Measurements from ENCODE around the gene NEUROG1. TPM values are rescaled to one million over a fixed set of nuclear protein-coding genes. Genes with fewer than 3 reads are reported as not detected.

Gene NEUROG1
- total RNA-seq, 4 donors from 2014 or later, result not detected

DNA sequence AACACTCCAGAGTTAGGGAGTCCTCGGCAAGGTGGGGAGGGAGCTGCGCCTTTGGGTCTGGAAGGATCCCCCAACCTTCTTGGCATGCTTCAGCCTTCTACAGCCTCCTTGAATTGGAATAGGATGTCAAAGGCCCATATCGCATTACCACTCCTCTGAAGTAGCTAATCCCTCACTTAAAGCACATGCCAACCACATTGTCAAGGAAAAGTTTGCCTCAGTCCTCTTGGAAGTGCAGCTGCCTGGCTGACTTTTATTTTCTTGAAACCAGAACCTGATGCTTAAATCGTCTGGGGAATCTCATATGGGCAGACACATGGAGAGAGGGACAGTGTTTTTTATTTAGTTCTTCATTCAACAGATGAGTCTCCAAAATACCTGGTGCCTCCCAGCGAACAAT lies 28.6 kb upstream of the NEUROG1 start:
- TF ChIP-seq, protein P1, sequence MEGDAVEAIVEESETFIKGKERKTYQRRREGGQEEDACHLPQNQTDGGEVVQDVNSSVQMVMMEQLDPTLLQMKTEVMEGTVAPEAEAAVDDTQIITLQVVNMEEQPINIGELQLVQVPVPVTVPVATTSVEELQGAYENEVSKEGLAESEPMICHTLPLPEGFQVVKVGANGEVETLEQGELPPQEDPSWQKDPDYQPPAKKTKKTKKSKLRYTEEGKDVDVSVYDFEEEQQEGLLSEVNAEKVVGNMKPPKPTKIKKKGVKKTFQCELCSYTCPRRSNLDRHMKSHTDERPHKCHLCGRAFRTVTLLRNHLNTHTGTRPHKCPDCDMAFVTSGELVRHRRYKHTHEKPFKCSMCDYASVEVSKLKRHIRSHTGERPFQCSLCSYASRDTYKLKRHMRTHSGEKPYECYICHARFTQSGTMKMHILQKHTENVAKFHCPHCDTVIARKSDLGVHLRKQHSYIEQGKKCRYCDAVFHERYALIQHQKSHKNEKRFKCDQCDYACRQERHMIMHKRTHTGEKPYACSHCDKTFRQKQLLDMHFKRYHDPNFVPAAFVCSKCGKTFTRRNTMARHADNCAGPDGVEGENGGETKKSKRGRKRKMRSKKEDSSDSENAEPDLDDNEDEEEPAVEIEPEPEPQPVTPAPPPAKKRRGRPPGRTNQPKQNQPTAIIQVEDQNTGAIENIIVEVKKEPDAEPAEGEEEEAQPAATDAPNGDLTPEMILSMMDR (IDR thresholded peaks at IDR 0.05), result no peak
- DNase-seq (ENCODE audit: low spot score), result no peak
- ATAC-seq (ENCODE audit: low FRiP score), result no peak

DNA sequence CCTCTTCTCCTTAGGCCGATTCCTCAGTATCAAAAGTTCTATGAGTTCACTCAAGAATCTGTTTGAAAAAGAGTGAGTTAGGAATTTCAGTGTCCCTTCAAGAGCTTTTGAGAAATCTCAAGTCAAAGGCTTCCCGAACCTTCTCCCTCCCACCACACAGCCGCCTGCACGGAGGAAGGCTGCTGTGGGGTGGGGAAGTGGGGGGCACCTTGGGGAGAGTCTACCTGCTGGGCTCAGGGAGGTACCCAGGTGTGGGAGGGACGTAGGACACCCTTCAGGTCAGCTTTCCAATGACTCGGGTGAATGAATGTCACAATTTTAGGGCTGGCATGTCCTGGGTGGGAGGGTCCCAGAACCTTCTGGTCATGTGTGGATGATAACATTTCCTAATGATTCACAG lies 25.5 kb upstream of the NEUROG1 start:
- ATAC-seq (ENCODE audit: low FRiP score) (no peak), DNase-seq (ENCODE audit: low spot score) (no peak)
- TF ChIP-seq, protein P1 (IDR thresholded peaks at IDR 0.05), result no peak

DNA sequence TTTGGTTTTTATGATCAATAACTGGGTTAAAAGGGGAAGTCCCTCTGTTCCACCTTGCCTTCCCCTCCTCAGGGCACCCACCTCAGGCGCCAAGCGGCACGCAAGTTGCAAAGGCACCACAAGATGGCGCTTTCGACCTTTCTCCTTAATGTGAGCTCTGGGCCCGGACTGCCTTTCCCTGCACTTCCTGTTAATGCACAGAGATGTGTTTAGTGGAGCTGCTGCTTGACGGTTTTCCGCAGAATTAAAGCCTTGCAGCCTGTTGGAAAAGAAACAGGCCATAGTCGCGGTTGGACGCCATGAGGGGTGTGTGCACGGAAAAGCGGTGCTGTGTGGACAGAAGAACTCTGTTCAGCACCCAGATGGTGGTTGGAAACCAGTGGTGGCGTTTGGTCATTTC lies 25.1 kb upstream of the NEUROG1 start:
- DNase-seq (ENCODE audit: low spot score) (peak; percentile 63), ATAC-seq (ENCODE audit: low FRiP score) (peak; percentile 73)
- TF ChIP-seq, protein P1 (IDR thresholded peaks at IDR 0.05), result no peak

DNA sequence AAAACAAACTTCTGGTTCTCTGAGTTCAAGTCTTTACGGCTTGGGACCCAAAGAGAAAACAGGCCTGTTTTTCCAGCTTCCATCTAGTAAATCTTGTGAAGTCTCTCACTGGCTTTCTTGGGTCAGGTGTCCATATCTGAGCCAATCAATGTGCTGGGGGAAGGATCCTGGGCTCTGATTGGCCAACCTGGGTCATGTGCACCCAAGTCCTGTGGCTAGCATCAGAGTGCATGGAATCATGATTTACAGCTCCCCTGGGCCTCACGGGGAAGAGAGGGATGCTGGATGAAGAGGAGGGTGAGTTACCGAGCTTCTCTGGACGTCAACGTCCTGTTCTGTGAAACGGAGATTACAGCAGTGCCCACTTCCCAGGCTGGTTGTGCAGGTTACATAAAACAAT lies 23.6 kb upstream of the NEUROG1 start:
- ATAC-seq (ENCODE audit: low FRiP score), result no peak
- TF ChIP-seq, protein P1 (IDR thresholded peaks at IDR 0.05), result no peak
- DNase-seq (ENCODE audit: low spot score), result no peak

DNA sequence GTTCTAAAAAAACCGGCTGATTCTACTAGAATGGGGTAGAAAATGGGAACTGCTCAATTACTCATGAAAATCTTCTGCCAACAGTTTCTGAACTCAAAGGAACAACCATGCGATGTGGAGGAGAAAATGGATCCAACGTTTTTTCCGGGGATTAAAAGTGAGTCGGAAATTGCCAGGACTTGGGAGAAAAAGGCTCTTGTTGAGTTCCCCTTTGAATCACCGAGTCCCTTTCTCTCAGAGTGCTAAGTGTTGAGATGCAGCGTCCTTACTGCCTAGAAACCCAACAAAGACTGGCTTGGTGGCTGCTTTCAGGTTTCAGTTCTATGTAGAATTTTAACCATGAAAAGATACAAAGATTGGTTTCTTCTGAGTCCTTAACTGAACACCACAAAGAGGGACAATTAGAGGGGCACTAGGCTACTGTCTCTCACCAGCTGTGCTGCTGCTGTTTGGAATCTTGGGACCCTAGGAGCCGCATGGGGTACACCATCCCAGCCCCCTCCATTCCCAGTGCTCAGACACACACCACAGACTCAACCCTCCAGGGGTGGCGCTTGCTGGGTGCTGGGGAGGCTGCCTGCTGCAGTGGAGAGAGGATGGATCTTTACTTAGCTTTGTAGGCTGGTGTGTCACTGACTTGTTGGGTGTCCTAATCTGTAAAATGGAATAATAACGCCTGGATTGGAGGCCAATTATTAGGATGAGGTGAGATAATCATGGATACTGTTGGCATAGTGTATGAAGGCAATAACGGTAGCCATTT lies 21.5 kb upstream of the NEUROG1 start:
- ATAC-seq (ENCODE audit: low FRiP score) (no peak), DNase-seq (ENCODE audit: low spot score) (no peak)
- TF ChIP-seq, protein P1 (IDR thresholded peaks at IDR 0.05), result no peak

DNA sequence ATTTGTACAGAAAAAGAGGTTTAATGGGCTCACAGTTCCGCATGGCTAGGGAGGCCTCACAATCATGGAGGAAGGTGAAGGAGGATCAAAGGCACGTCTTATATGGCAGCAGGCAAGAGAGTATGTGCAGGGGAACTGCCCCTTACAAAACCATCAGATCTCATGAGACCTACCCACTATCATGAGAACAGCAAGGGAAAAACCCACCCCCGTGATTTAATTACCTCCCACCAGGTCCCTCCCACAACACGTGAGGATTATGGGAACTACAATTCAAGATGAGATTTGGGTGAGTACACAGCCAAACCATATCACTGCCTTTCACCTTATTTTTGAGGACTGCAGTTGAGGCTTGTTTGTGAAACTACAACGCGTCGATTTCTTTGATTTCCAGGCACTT lies 20.9 kb upstream of the NEUROG1 start:
- ATAC-seq (ENCODE audit: low FRiP score) (no peak), DNase-seq (ENCODE audit: low spot score) (no peak)
- TF ChIP-seq, protein P1 (IDR thresholded peaks at IDR 0.05), result no peak

DNA sequence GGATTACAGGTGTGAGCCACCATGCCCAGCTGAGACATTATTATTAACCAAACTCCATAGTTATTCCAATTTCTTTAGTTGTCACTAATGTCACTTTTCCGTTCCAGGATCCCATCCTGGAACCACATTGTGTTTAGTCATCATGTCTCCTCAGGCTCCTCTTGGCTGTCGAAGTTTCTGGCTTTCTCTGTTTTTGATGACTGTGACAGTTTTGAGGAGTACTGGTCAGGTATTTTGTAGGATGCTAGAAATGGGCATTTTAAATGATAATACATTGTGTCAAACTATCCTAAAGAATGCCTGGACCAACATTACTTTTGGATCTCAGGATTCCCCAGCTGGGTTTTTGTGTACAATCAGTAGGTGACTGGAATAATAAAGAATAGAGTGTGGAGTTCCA lies 19.8 kb upstream of the NEUROG1 start:
- TF ChIP-seq, protein P1 (IDR thresholded peaks at IDR 0.05), result no peak
- no peak for ATAC-seq (ENCODE audit: low FRiP score)
- no peak for DNase-seq (ENCODE audit: low spot score)

All from omental fat pad (tissue), 4 donors.